H1 (cell line): ENCODE results near the gene TMCC1. TPM values are rescaled to one million over a fixed set of nuclear protein-coding genes. Genes with fewer than 3 reads are reported as not detected.

Experiments used
- CTCF ChIA-PET: fragments of 300-600 bp; sonication (Branson Sonifier 250); formaldehyde crosslinking; loops from one replicate; lab custom pipeline; 2021; ENCODE audit not compliant: partially characterized antibody; lab: Charles Lee
- POLR2A ChIA-PET: fragments of 300-600 bp; sonication (Branson Sonifier 250); formaldehyde crosslinking; loops from one replicate; lab custom pipeline; 2021; ENCODE audit warnings: inconsistent platforms; ENCODE audit not compliant: partially characterized antibody; lab: Charles Lee
- DNase-seq, 2 experiments: peaks; one replicate each; pipeline versions ENCODE4 v3.0.0 to v3.0.0-alpha.2; 2010 to 2022; ENCODE audit warnings: low spot score in 2 of 2, low read depth in 1 of 2, mixed read lengths in 1 of 2
- FAIRE-seq: peaks from 2 replicates; lab custom pipeline; 2011; peaks lifted over from hg19 to GRCh38; lab: Jason Lieb, UNC
- H2AFZ ChIP-seq: 2 replicates; pipeline ENCODE4 v1.8.1; 2012; ENCODE audit warnings: low read length, inconsistent platforms
- H2AK5ac ChIP-seq: 2 replicates; pipeline ENCODE4 v1.6.1; 2013; ENCODE audit warnings: low read depth, low read length
- H2BK120ac ChIP-seq: replicated peaks from 2 replicates; pipeline ENCODE3; 2013; ENCODE audit warnings: low read depth, low read length, inconsistent platforms
- H2BK12ac ChIP-seq: 2 replicates; pipeline ENCODE4 v1.6.1; 2013; ENCODE audit warnings: low read depth, low read length
- H2BK15ac ChIP-seq: 2 replicates; pipeline ENCODE4 v1.6.1; 2013; ENCODE audit warnings: low read length
- H2BK20ac ChIP-seq: 2 replicates; pipeline ENCODE4 v1.6.1; 2013; ENCODE audit warnings: low read length
- H2BK5ac ChIP-seq: 2 replicates; pipeline ENCODE4 v1.6.1; 2013; ENCODE audit warnings: low read depth, low read length
- H3K14ac ChIP-seq: 2 replicates; pipeline ENCODE4 v1.6.1; 2013; ENCODE audit warnings: inconsistent platforms; ENCODE audit not compliant: insufficient read length
- H3K18ac ChIP-seq: 2 replicates; pipeline ENCODE4 v1.6.1; 2013; ENCODE audit warnings: low read length; ENCODE audit errors: extremely low read depth
- H3K23ac ChIP-seq: 2 replicates; pipeline ENCODE4 v1.6.1; 2013; ENCODE audit warnings: inconsistent platforms; ENCODE audit not compliant: insufficient read length
- H3K23me2 ChIP-seq: 2 replicates; pipeline ENCODE4 v1.6.1; 2013; ENCODE audit warnings: low read depth, low read length
- H3K27ac ChIP-seq: 2 replicates; pipeline ENCODE4 v1.6.1; 2011; ENCODE audit warnings: low read depth, low read length, inconsistent platforms
- H3K27me3 ChIP-seq, 4 experiments: replicated peaks in 1 of 4; 1 replicate in 1 of 4; 2 replicates in 3 of 4; pipeline versions ENCODE4 v1.6.1 to v1.8.1; 2011 to 2013; ENCODE audit warnings: low read length in 3 of 4, mild to moderate bottlenecking in 3 of 4, inconsistent platforms in 2 of 4, mixed read lengths in 2 of 4, moderate library complexity in 1 of 4; ENCODE audit not compliant: control insufficient read depth in 3 of 4, insufficient read depth in 3 of 4; ENCODE audit errors: extremely low read depth in 1 of 4
- H3K36me3 ChIP-seq, 4 experiments: 2 replicates each; pipeline versions ENCODE4 v1.6.1 to v1.8.1; 2011 to 2013; ENCODE audit warnings: mild to moderate bottlenecking in 4 of 4, low read length in 3 of 4, moderate library complexity in 2 of 4, control low read depth in 1 of 4, inconsistent platforms in 1 of 4; ENCODE audit not compliant: insufficient read depth in 4 of 4, control insufficient read depth in 2 of 4
- H3K4ac ChIP-seq: replicated peaks from 2 replicates; pipeline ENCODE3; 2013; ENCODE audit warnings: low read length, low read depth, mixed read lengths, inconsistent platforms; ENCODE audit not compliant: insufficient read length
- H3K4me1 ChIP-seq, 4 experiments: replicated peaks in 1 of 4; 1 replicate in 1 of 4; 2 replicates in 3 of 4; pipeline versions ENCODE4 v1.6.1 to v1.8.1; 2011 to 2013; ENCODE audit warnings: low read length in 3 of 4, inconsistent platforms in 2 of 4, mixed read lengths in 1 of 4; ENCODE audit not compliant: insufficient read depth in 4 of 4, control insufficient read depth in 3 of 4
- H3K4me2 ChIP-seq, 2 experiments: 2 replicates each; pipeline versions ENCODE4 v1.6.1 to v1.8.1; 2011 to 2013; ENCODE audit warnings: low read depth in 2 of 2, low read length in 2 of 2, control low read depth in 1 of 2, inconsistent platforms in 1 of 2, mild to moderate bottlenecking in 1 of 2; ENCODE audit not compliant: insufficient read depth in 1 of 2
- H3K4me3 ChIP-seq, 4 experiments: fragments of 200-600, 300-600 bp in 1 of 4; sonication (generic), shearing (Covaris generic), sonication (Bioruptor Twin) in 1 of 4; 2 replicates each; pipeline versions ENCODE4 v1.5.1 to v1.8.1; 2011 to 2016; ENCODE audit warnings: low read length in 4 of 4, low read depth in 3 of 4, control low read depth in 2 of 4, inconsistent platforms in 2 of 4, mild to moderate bottlenecking in 2 of 4, mixed read lengths in 1 of 4, moderate library complexity in 1 of 4; ENCODE audit not compliant: insufficient read depth in 2 of 4; ENCODE audit errors: extremely low read depth in 1 of 4
- H3K56ac ChIP-seq: replicated peaks from 2 replicates; pipeline ENCODE3; 2013; ENCODE audit warnings: low read depth, mild to moderate bottlenecking, mixed read lengths, low read length, inconsistent platforms; ENCODE audit not compliant: insufficient read length
- H3K79me1 ChIP-seq: 2 replicates; pipeline ENCODE4 v1.6.1; 2013; ENCODE audit warnings: low read depth, low read length, control low read depth
- H3K79me2 ChIP-seq, 2 experiments: 2 replicates each; pipeline versions ENCODE4 v1.6.1 to v1.8.1; 2012 to 2013; ENCODE audit warnings: low read length in 2 of 2, mild to moderate bottlenecking in 2 of 2, inconsistent platforms in 1 of 2; ENCODE audit not compliant: insufficient read depth in 2 of 2, control insufficient read depth in 1 of 2
- H3K9ac ChIP-seq, 4 experiments: replicated peaks in 1 of 4; 1 replicate in 1 of 4; 2 replicates in 3 of 4; pipeline versions ENCODE4 v1.6.1 to v1.8.1; 2011 to 2013; ENCODE audit warnings: low read depth in 3 of 4, low read length in 3 of 4, control low read depth in 2 of 4, mild to moderate bottlenecking in 2 of 4, moderate library complexity in 2 of 4, inconsistent platforms in 1 of 4; ENCODE audit errors: extremely low read depth in 1 of 4
- H3K9me3 ChIP-seq, 2 experiments: 2 replicates each; pipeline versions ENCODE4 v1.6.1 to v1.8.1; 2012 to 2013; ENCODE audit warnings: mild to moderate bottlenecking in 2 of 2, moderate library complexity in 2 of 2, control low read depth in 1 of 2, inconsistent platforms in 1 of 2, low read depth in 1 of 2, low read length in 1 of 2, mixed read lengths in 1 of 2; ENCODE audit not compliant: insufficient read depth in 2 of 2
- H4K20me1 ChIP-seq, 2 experiments: replicated peaks in 1 of 2; 2 replicates each; pipeline versions ENCODE3 to v1.8.1; 2011 to 2013; ENCODE audit warnings: inconsistent platforms in 2 of 2, low read length in 2 of 2, mild to moderate bottlenecking in 1 of 2; ENCODE audit not compliant: insufficient read depth in 2 of 2, control insufficient read depth in 1 of 2
- H4K5ac ChIP-seq: 2 replicates; pipeline ENCODE4 v1.6.1; 2013; ENCODE audit warnings: low read length, low read depth, mixed read lengths, inconsistent platforms; ENCODE audit not compliant: insufficient read length
- H4K8ac ChIP-seq: 2 replicates; pipeline ENCODE4 v1.8.0; 2013; ENCODE audit warnings: mild to moderate bottlenecking, moderate library complexity, low read length, inconsistent platforms; ENCODE audit not compliant: insufficient read depth; ENCODE audit errors: extremely low read depth
- H4K91ac ChIP-seq: replicated peaks from 2 replicates; pipeline ENCODE3; 2013; ENCODE audit warnings: low read length, mixed read lengths, inconsistent platforms; ENCODE audit not compliant: insufficient read length
- BACH1 ChIP-seq: IDR thresholded peaks from 2 replicates; pipeline ENCODE4 v1.6.1; 2012; ENCODE audit warnings: low read length, improper control_type of control experiment
- CBX5 ChIP-seq: fragments of 300-800, 300-1000 bp; sonication (generic); IDR thresholded peaks from 2 replicates; pipeline ENCODE4 v1.7.1; 2016; ENCODE audit warnings: antibody characterized with exemption, low read length, low read depth
- CEBPB ChIP-seq: IDR thresholded peaks from 2 replicates; pipeline ENCODE4 v1.6.1; 2012; ENCODE audit warnings: low read depth, low read length
- EGR1 ChIP-seq: IDR thresholded peaks from 2 replicates; pipeline ENCODE4 v1.6.1; 2011; ENCODE audit warnings: low read depth, low read length, borderline replicate concordance
- EZH2 ChIP-seq: fragments of 200-600 bp; sonication (generic); IDR thresholded peaks from 2 replicates; pipeline ENCODE4 v1.7.1; 2012; ENCODE audit warnings: low read depth, mild to moderate bottlenecking, moderate library complexity, low read length, inconsistent platforms; ENCODE audit not compliant: severe bottlenecking
- GABPA ChIP-seq: IDR thresholded peaks from 2 replicates; pipeline ENCODE4 v1.6.1; 2011; ENCODE audit warnings: mild to moderate bottlenecking, low read length, moderate library complexity, borderline replicate concordance; ENCODE audit not compliant: insufficient read depth
- HDAC2 ChIP-seq, 2 experiments: fragments of 300-600 bp in 1 of 2; sonication (generic) in 1 of 2; IDR thresholded peaks; 2 replicates each; pipeline ENCODE4 v1.6.1; 2011 to 2012; ENCODE audit warnings: low read depth in 2 of 2, low read length in 2 of 2, mild to moderate bottlenecking in 2 of 2, moderate library complexity in 2 of 2, borderline replicate concordance in 1 of 2, inconsistent platforms in 1 of 2
- JUN ChIP-seq: IDR thresholded peaks from 2 replicates; pipeline ENCODE4 v1.6.1; 2011; ENCODE audit warnings: low read depth, mild to moderate bottlenecking, improper control_type of control experiment, low read length
- KDM4A ChIP-seq: IDR thresholded peaks from one replicate; pipeline ENCODE4 v1.7.1; 2012; ENCODE audit warnings: low read depth, mild to moderate bottlenecking, moderate library complexity, low read length, inconsistent platforms; ENCODE audit not compliant: severe bottlenecking
- MAFK ChIP-seq: IDR thresholded peaks from 2 replicates; pipeline ENCODE4 v1.6.1; 2012; ENCODE audit warnings: low read depth, mild to moderate bottlenecking, improper control_type of control experiment, low read length
- POU5F1 ChIP-seq: IDR thresholded peaks from 2 replicates; pipeline ENCODE4 v1.6.1; 2011; ENCODE audit warnings: low read depth, mild to moderate bottlenecking, low read length, moderate library complexity
- RAD21 ChIP-seq, 2 experiments: IDR thresholded peaks in 1 of 2; conservative IDR thresholded peaks in 1 of 2; 2 replicates each; pipeline ENCODE4 v1.6.1; 2011; ENCODE audit warnings: low read depth in 2 of 2, low read length in 2 of 2, improper control_type of control experiment in 1 of 2, inconsistent platforms in 1 of 2, mild to moderate bottlenecking in 1 of 2, moderate library complexity in 1 of 2
- RFX5 ChIP-seq: IDR thresholded peaks from 2 replicates; pipeline ENCODE4 v1.6.1; 2011; ENCODE audit warnings: low read depth, low read length, improper control_type of control experiment, borderline replicate concordance
- TAF7 ChIP-seq: optimal IDR thresholded peaks from 2 replicates; pipeline ENCODE3; 2011; ENCODE audit warnings: low read depth, mild to moderate bottlenecking, inconsistent platforms, low read length, moderate library complexity, borderline replicate concordance
- WGBS, 2 experiments: shearing (Covaris generic) in 1 of 2; methylation state at CpG; one replicate each; pipeline versions ENCODE4 v1.1.6 to v1.1.7; 2013 to 2015; ENCODE audit warnings: low lambda C conversion rate in 2 of 2, mixed read lengths in 2 of 2, inconsistent platforms in 1 of 2, low coverage in 1 of 2, missing lambda C conversion rate in 1 of 2; ENCODE audit not compliant: insufficient replicate concordance in 2 of 2, insufficient coverage in 1 of 2, insufficient read length in 1 of 2; ENCODE audit errors: extremely low coverage in 1 of 2, missing lambda C conversion rate in 1 of 2; 5-methylcytosine and 5-hydroxymethylcytosine counted together
- polyA plus RNA-seq, 7 experiments: library from polyadenylated mRNA; depleted of rRNA in 3 of 7; stranded (reverse) in 5 of 7; unstranded in 2 of 7; fragments of >200 nt in 5 of 7; fragments of 200-250 nt in 2 of 7; gene quantifications; 1 replicate in 5 of 7; 2 replicates in 1 of 7; 4 replicates in 1 of 7; pipeline versions ENCODE4 v1.2.1 to v1.2.3, GENCODE V29; 2011 to 2013; ENCODE audit warnings: missing spikeins in 2 of 7, mixed read lengths in 2 of 7
- total RNA-seq: library from RNA; stranded (reverse); fragmentation: NEBNext Ultra II Directional; extraction: Animal tissue kit (Norgen Biotek cat#: 25700); gene quantifications from 2 replicates; pipeline ENCODE4 v1.2.1, GENCODE V29; 2021

TMCC1 gene
- total and polyA plus RNA-seq, 2 of the 8 experiments (the other 6 are each of a cell fraction or from before 2014, with no cell fraction given) = 10.4 to 27.1 TPM

GRCh38 chr3:129692743-129693142, 200.8 kb downstream of the TMCC1 start:
- FAIRE-seq = no peak
- no peak for TF ChIP-seq EZH2
- TF ChIP-seq JUN = no peak
- TF ChIP-seq TAF7 = no peak
- no peak for TF ChIP-seq MAFK
- TF ChIP-seq KDM4A = no peak
- no peak for TF ChIP-seq CBX5
- TF ChIP-seq EGR1 = no peak
- no peak for TF ChIP-seq GABPA
- no peak for TF ChIP-seq RFX5
- no peak for TF ChIP-seq RAD21 (IDR thresholded peaks at IDR 0.05 in 1 of 2, conservative IDR thresholded peaks at IDR 0.05 in 1 of 2; ENCODE audit: low read depth in 2 of 2, low read length in 2 of 2)
- no peak for TF ChIP-seq CEBPB
- no peak for TF ChIP-seq HDAC2 (IDR thresholded peaks at IDR 0.05; ENCODE audit: borderline replicate concordance in 1 of 2, low read depth in 2 of 2, low read length in 2 of 2)
- no peak for TF ChIP-seq BACH1
- no peak for TF ChIP-seq POU5F1

More at GRCh38 chr3:129692743-129693142, 200.8 kb downstream of the TMCC1 start:
- H3K27me3 ChIP-seq = no peaks in the 10 kb centered on the region
- no peak overlapping the region for H3K23ac ChIP-seq
- POLR2A ChIA-PET = no interaction called here
- no peak overlapping the region for H4K5ac ChIP-seq
- no peak overlapping the region for H2BK5ac ChIP-seq
- H3K4ac ChIP-seq = no peak overlapping the region
- no peak overlapping the region for H2BK120ac ChIP-seq
- H2BK15ac ChIP-seq = no peak overlapping the region
- no peak overlapping the region for H3K4me2 ChIP-seq
- H3K27ac ChIP-seq = no peak overlapping the region
- H3K56ac ChIP-seq = no peak overlapping the region
- H4K91ac ChIP-seq = no peak overlapping the region
- H2AK5ac ChIP-seq = no peak overlapping the region
- 95% methylated on average over 2 of the region's 2 CpGs; no CpG with 5 or more reads in 1 of the 2 experiments for WGBS, 2 experiments
- H3K79me1 ChIP-seq = no peaks in the 10 kb centered on the region
- H3K9me3 ChIP-seq = peaks cover 12 to 23% of the 10 kb centered on the region in 2 experiments
- H3K36me3 ChIP-seq = peaks cover 0 to 16% (median 0%) of the 10 kb centered on the region in 4 experiments; a peak in 2 of 8 replicates
- H3K23me2 ChIP-seq = peaks cover 5% of the 10 kb centered on the region
- DNase-seq = no peak
- no peak overlapping the region for H3K4me3 ChIP-seq
- no peak overlapping the region for H2BK20ac ChIP-seq
- peaks cover 2 to 20% (median 6%) of the 10 kb centered on the region in 4 experiments for H3K4me1 ChIP-seq
- H3K9ac ChIP-seq = no peak overlapping the region
- H4K8ac ChIP-seq = no peak overlapping the region
- H4K20me1 ChIP-seq = no peaks in the 10 kb centered on the region
- H2AFZ ChIP-seq = no peak overlapping the region
- 0 out of 4 replicates have a peak, but pooled peaks cover 0 to under 1% of the 10 kb centered on the region in 2 experiments for H3K79me2 ChIP-seq
- CTCF ChIA-PET = interaction anchor here (0.6 to 1.2 kb wide), 4 partner anchors 20 to 170 kb away, joined by 3 to 5 read pairs (median 4); no protein-coding TSS in a partner anchor
- H3K18ac ChIP-seq = no peak overlapping the region
- H2BK12ac ChIP-seq = no peak overlapping the region
- H3K14ac ChIP-seq = no peak overlapping the region
